Measurements from ENCODE around the gene PALLD.
"Not testable (repeated sequence)": the region's sequence is repeated elsewhere in the genome, so short reads cannot be mapped to it uniquely, and the experiment has no call there.

The PALLD gene

GRCh38 chr4:168496834-168497233 is at the start of gene PALLD:
TSS of gene PALLD (plus strand) at chr4:168497052.
- peak; percentile 51 for DNase-seq

GRCh38 chr4:168449063-168449462 is 47.8 kb upstream of the PALLD start:
- DNase-seq = not testable (repeated sequence)

- peak; percentile 69 for DNase-seq
These were observed 47.0 kb upstream of the PALLD start for GRCh38 chr4:168449719-168450452.

- DNase-seq = no peak
These were observed 45.5 kb upstream of the PALLD start for GRCh38 chr4:168451331-168451730.

- DNase-seq = peak; percentile 80
These were observed 45.0 kb upstream of the PALLD start for GRCh38 chr4:168451744-168452390.

DNA sequence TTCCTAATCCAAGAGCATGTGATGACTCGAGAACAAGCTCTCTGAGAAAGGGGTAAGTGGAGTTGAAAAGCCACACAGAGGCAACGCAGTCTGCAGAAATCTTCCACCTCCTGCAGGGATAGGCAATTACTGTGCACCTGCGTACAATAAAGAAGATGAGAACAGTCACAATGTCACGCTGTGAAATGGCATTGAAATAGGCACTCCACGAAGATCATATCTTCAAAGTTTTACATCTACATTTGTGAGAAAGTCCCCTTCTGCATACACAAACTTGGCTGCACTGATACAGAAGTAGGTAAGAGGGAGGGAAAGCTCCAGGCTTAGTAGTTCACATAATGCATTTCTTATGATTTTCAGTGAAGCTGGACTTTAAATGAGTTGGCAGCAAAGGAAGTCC is 43.7 kb upstream of the PALLD start:
- DNase-seq = no peak

GRCh38 chr4:168458256-168458655 is 38.6 kb upstream of the PALLD start:
- DNase-seq = not testable (repeated sequence)

DNA sequence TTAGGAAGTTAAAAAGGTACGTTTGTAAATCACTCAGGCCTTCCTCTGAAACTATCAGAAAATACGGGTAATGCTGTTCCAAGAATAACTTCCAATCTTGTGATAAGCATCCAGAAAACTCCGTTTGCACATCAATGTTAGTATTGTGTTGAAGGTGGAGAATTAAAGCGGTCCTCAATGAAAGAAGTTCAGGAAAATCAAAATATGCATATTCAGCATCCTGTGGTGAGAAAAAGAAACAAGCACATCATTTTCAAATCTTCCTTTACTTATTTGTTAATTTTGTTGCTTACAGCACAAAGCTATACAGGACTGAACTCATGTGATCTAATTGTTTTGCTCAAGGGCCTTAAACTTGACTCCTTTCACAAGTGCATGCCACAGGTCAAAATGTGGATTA is 35.0 kb upstream of the PALLD start:
- no peak for DNase-seq

- no peak for DNase-seq
These were observed 23.9 kb upstream of the PALLD start for GRCh38 chr4:168472920-168473319.

GRCh38 chr4:168474660-168475320 is 22.1 kb upstream of the PALLD start:
- DNase-seq = peak; percentile 50

DNA sequence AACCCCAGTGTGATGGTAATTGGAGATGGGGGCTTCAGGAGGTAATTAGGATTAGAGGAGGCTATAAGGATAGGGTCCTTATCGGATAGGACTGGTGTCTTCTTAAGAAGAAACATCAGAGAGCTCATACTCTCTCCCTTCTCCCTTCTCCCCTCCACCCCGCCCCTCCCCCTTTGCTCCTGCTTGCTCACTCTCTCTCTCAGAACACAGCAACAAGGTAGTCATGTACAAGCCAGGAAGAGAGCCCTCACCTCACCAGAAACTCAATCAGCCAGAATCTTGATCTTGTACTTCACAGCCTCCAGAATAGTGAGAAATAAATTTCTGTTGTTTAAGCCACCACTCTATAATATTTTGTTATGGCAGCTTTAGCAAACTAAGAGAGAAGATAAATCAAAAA is 21.1 kb upstream of the PALLD start:
- no peak for DNase-seq

DNA sequence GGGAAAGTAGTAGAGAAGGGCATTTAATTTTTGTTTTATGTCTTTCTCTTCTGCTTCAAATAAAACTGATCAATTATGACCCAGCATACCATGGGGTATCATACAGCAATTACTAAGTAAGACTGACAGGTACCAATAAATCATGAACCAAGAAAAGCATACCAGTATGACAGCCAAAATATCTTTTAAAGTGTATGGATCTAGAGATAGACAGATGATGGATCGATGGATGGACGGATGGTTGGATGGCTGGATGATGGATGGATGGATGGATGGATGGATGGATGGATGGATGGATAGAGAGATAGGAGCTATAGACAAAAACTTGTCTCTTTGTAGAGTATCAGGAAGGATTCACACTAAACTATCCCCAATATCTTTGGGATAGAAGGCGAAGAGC is 18.0 kb upstream of the PALLD start:
- DNase-seq = no peak

- peak; percentile 82 for DNase-seq
These were observed 15.8 kb upstream of the PALLD start for GRCh38 chr4:168480931-168481611.

DNA sequence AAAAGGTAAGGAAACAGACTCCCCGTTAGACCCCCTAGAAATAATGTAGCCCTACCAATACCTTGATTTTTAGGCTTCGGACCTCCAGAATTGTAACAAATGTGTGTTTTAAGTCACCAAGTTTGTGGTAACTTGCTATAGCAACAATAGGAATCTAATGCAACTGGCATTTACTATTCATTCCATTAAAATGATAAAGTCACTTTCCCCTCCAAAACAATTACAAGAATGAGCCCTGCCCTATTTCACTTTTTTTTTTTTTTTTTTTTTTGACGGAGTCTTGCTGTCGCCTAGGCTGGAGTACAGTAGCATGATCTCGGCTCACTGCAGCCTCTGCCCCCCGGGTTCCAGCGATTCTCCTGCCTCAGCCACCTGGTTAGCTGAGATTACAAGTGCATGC is 13.0 kb upstream of the PALLD start:
- peak; percentile 79 for DNase-seq

DNA sequence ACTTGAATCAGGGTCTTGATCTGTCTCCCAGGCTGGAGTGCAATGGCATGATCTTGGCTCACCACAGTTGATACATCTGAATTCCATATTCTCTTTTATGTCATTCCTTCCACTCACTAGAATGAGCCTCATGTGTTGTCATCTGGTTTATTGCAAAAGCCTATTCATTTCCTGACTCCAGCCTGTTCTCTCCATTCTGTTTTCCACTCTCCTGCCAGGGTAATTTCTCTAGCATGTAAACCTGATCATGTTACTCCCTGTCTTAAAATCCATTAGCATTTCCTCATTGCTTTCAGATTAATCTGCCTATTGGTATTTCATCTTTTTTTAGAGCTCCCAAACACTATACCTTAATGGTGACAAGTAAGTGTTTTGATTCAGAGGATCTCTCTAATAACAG is 12.2 kb upstream of the PALLD start:
- peak; percentile 93 for DNase-seq

DNA sequence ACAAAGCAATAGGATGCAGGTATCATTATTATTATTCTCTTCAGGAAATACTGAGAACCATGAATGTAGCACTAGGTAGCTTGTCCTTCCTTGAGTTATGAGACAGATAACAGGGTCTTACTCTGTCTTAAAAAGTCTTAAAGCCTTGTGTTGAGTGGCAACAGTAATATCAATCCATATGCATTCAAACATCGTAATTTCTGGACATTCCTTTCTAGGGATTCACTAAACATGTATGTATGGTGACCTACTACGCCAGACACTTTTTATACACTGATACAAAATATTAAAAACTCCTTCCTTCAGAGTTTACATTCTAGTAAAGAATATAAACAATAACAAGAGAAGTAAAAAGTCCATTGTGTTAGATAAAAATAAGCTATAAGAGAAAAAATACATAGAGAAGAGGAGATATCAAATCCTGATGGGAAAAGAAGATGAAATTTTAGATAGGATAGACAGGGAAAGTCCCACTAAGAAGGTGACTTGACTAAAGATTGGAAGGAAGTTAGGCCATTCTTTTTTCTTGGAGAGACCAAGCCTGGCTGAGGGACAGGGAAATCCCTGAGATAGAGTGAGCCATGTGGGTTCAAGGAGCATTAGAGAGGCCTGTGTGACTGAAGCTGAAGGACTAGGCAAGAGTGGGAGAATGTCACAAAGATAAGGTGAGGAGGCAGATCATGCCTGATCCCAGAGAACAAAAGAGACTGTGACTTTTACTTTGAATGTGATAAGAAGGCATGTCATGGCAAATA is 11.5 kb upstream of the PALLD start:
- peak; percentile 36 for DNase-seq

- peak; percentile 77 for DNase-seq
These were observed 10.0 kb upstream of the PALLD start for GRCh38 chr4:168486912-168487281.

DNA sequence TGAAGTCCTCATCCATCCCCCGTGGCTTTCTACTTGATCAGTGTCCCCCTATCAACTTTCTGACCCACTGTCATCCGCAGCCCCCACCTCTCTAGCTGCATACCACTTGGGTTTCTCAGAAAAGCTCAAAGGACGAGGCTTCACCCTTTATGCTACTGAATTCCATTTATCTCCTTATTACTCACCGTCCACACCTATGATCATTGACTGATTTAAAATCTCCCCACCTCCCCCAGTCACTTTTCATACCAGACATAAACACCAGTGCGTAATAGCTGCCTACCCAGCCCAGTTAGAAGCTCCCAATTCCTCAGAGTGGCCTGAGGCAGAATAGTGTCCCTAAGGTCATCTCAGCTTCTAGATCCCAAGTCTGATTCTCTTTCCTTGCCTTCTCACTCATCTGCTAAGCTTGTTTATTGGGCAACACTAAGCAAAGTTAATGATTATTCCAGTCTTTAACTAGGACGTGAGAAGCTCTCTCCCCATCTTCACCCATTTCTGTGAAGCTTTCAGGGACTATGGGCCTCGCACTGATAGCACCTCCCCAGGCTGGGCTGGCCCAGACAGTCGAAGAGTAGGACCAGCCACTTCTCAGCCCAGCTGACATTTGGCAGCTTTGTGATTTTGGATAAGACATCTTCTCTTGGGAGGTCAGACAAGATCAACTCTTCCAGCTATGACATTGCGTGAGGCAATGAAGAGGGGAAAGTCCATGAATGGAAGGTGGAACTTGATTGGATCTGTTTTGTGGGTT is 9.4 kb upstream of the PALLD start:
- DNase-seq = peak; percentile 50

DNA sequence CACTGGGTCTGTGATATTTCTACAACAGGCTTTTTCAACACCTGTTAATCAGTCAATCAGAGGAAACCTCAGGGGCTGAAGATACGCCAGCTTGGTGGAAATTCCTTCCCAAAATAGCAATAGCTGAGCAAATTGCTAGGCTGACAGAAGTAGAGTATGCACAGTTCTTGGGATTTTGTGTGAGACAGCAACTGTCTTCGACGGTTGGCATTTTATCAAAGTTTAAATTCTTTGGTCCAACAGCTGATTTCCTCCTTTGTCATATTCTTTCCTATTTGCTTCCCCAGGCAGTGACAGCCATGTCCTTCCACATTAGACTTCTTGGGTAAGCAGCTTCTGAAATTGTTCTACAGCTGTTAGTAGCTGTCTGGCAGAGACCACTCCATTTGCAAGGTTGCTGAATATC is 8.0 kb upstream of the PALLD start:
- DNase-seq = no peak

DNA sequence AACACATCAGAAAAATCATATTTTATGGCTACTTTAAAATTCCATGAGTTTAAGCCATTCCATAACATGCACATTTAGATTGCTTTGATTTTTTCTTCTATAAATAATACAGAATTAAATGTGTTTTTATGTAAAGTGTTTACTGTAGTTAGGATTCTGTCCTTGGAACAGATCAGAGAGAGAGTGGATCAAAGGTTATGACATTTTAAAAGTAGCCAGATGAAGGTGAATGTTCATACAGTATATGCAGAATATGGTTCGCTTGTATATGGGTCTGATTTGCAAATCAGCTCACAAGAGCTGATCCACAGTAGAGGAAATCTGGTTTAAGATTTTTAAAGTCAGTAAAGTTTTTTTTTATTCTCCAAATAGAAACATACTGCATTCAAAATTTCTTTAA is 7.2 kb upstream of the PALLD start:
- no peak for DNase-seq

DNA sequence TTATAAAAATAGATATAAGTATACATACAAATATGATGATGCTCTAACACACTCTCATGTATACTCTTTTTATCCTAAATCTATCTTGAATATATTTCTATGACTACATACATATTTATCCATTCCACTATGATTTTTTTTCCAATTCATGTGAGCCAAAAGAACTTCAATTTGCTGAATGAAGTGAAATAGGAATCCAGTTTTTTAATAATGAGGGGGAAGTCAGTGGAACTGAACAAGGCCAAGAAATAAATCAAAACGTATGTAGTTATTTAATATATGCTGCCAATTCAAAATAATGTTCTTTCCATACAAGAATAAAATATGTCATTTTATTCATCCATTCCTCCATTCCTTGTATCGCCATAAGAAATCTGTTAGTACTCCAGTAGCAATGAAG is 6.1 kb upstream of the PALLD start:
- no peak for DNase-seq

- no peak for DNase-seq
These were observed 5.3 kb upstream of the PALLD start for GRCh38 chr4:168491563-168491962.
